Stimulated activated CD8-positive, alpha-beta memory T cell treated with anti-CD3 and anti-CD28 coated beads, Interleukin-7, amount 100 ng/mL, for 4 hours (primary cell): ENCODE measurements around the gene FKBP2.

Experiments
- DNase-seq, 2 donors: peaks; one replicate each; pipeline ENCODE4 v3.0.0-alpha.2; 2020; ENCODE audit warnings: low read depth in 2 of 2

FKBP2 gene

GRCh38 chr11:64219354-64219684, 21.6 kb upstream of the FKBP2 start:
- no peak for DNase-seq

GRCh38 chr11:64219755-64220154, 21.1 kb upstream of the FKBP2 start:
- no peak for DNase-seq

- no peak for DNase-seq
Measured at GRCh38 chr11:64220271-64220670, 20.6 kb upstream of the FKBP2 start.

GRCh38 chr11:64220798-64221197, 20.1 kb upstream of the FKBP2 start:
- no peak for DNase-seq

GRCh38 chr11:64222651-64223000, 18.3 kb upstream of the FKBP2 start:
- no peak for DNase-seq

- no peak for DNase-seq
Measured at GRCh38 chr11:64223001-64223651, 17.8 kb upstream of the FKBP2 start.

- no peak for DNase-seq
Measured at GRCh38 chr11:64224151-64224890, 16.6 kb upstream of the FKBP2 start.

- no peak for DNase-seq
Measured at GRCh38 chr11:64224891-64225607, 15.8 kb upstream of the FKBP2 start.

GRCh38 chr11:64225608-64226506, 15.0 kb upstream of the FKBP2 start, which contains the start of the genes NUDT22 and TRPT1:
Gene NUDT22 (plus strand): TSS chr11:64226274. CDS start chr11:64226653, 379 bp downstream.
Gene TRPT1 (minus strand): TSS chr11:64226186. CDS start chr11:64225860, 326 bp downstream.
- DNase-seq = peak; percentile 82 to 87

- peak in 1 of 2 donors; percentile 41 for DNase-seq
Measured at GRCh38 chr11:64226507-64227051, 14.3 kb upstream of the FKBP2 start.

- no peak for DNase-seq
Measured at GRCh38 chr11:64227405-64227956, 13.4 kb upstream of the FKBP2 start.

GRCh38 chr11:64229090-64229743, 11.7 kb upstream of the FKBP2 start:
- DNase-seq = no peak

GRCh38 chr11:64229744-64230170, 11.1 kb upstream of the FKBP2 start:
- DNase-seq = no peak

- peak; percentile 78 to 82 for DNase-seq
Measured at GRCh38 chr11:64230171-64230984, 10.5 kb upstream of the FKBP2 start, which contains the start of gene DNAJC4. Gene DNAJC4 (plus strand): TSS chr11:64230548. CDS start chr11:64230855, 307 bp downstream.

GRCh38 chr11:64230985-64231365, 9.9 kb upstream of the FKBP2 start:
- DNase-seq = no peak

- DNase-seq = no peak
Measured at GRCh38 chr11:64231546-64231945, 9.3 kb upstream of the FKBP2 start.

GRCh38 chr11:64232182-64232966, 8.5 kb upstream of the FKBP2 start:
- DNase-seq = no peak

GRCh38 chr11:64232967-64233315, 8.0 kb upstream of the FKBP2 start:
- no peak for DNase-seq
